ENCODE results near the gene RHEBL1.

RHEBL1 gene

DNA sequence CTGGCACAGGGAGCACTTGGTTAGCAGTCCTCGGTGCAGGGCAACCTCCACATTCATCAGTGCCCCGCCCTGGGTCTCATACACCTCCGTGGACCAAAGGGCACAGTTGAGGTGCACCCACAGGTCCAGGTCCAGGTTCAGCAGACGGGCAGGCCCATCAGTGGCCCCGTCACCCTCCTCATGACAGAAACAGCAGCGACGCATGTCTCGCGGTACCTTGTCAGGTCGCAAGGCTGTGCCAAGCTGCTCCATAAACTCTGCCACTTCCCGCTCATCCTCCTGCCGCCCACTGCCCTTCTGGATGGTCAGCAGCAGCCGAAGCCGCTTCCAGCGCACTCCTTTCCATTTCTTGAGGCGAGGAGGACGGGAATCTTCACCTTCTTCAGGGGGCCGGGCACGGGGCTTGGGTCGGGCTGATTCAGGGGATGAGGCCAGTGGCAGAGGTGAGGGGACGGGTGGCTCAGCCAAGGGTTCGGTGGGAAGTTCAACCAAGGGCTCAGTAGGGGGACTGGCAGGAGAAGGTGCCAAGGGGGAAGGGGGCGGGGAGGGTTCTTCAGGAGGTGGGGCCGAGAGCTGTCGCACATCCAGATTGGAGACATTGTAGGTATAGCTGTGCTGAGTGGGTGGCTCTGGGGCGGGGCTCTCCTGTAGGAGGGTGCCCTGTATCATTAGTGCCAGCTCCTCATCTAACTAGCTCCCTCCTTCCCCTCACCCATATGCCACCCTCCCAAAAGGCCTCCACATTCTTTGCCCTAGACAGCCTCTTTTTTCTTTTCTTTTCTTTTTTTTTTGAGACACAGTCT lies 42.9 kb downstream of the RHEBL1 start:
- no peak for DNase-seq (ENCODE audit: extremely low spot score)
- TF ChIP-seq CTCF (IDR thresholded peaks at IDR 0.05; ENCODE audit: control extremely low read depth, extremely low read depth, low read depth, missing control alignments) = no peak
- ChIA-PET CTCF (interaction anchor here (1.1 to 18.9 kb wide), 3 partner anchors 14 to 37 kb away, joined by 3 to 203 read pairs (median 5); no protein-coding TSS in a partner anchor), POLR2A (no interaction called here)

GRCh38 chr12:49026101-49026500 lies 43.7 kb downstream of the RHEBL1 start:
- ChIA-PET POLR2A (no interaction called here), CTCF (interaction anchor here (1.1 to 18.9 kb wide), 3 partner anchors 15 to 70 kb away, joined by 3 to 203 read pairs (median 5); no protein-coding TSS in a partner anchor)
- no peak for DNase-seq (ENCODE audit: extremely low spot score)
- TF ChIP-seq CTCF (IDR thresholded peaks at IDR 0.05; ENCODE audit: control extremely low read depth, extremely low read depth, low read depth, missing control alignments) = no peak

GRCh38 chr12:49025463-49025862 lies 44.3 kb downstream of the RHEBL1 start:
- ChIA-PET CTCF (interaction anchor here (1.2 to 18.9 kb wide), 2 partner anchors 15 to 71 kb away, joined by 3 to 203 read pairs; no protein-coding TSS in a partner anchor), POLR2A (no interaction called here)
- TF ChIP-seq CTCF (IDR thresholded peaks at IDR 0.05; ENCODE audit: control extremely low read depth, extremely low read depth, low read depth, missing control alignments) = no peak
- DNase-seq (ENCODE audit: extremely low spot score) = no peak

- ChIA-PET CTCF (interaction anchor here (0.9 to 18.9 kb wide), 4 partner anchors 9 to 36 kb away, joined by 4 to 203 read pairs (median 7); no protein-coding TSS in a partner anchor), POLR2A (interaction anchor here (0.5 kb wide), 1 partner anchor 85 kb away, joined by 4 read pairs; no protein-coding TSS in a partner anchor)
- no peak for TF ChIP-seq CTCF (IDR thresholded peaks at IDR 0.05; ENCODE audit: control extremely low read depth, extremely low read depth, low read depth, missing control alignments)
- DNase-seq (ENCODE audit: extremely low spot score) = no peak
Observed at GRCh38 chr12:49024543-49024942, 45.2 kb downstream of the RHEBL1 start.

GRCh38 chr12:49023812-49024211 lies 46.0 kb downstream of the RHEBL1 start:
- ChIA-PET POLR2A (no interaction called here), CTCF (interaction anchor here (0.9 to 18.9 kb wide), 6 partner anchors 9 to 40 kb away, joined by 4 to 203 read pairs (median 6); no protein-coding TSS in a partner anchor)
- DNase-seq (ENCODE audit: extremely low spot score) = no peak
- no peak for TF ChIP-seq CTCF (IDR thresholded peaks at IDR 0.05; ENCODE audit: control extremely low read depth, extremely low read depth, low read depth, missing control alignments)

- POLR2A ChIA-PET = no interaction called here
Observed at GRCh38 chr12:49022558-49023178, 47.1 kb downstream of the RHEBL1 start.

More at GRCh38 chr12:49022558-49023178, 47.1 kb downstream of the RHEBL1 start:
- TF ChIP-seq CTCF (IDR thresholded peaks at IDR 0.05; ENCODE audit: control extremely low read depth, extremely low read depth, low read depth, missing control alignments) = no peak
- DNase-seq (ENCODE audit: extremely low spot score) = no peak
- CTCF ChIA-PET = interaction anchor here (1.0 to 18.9 kb wide), 9 partner anchors 8 to 66 kb away, joined by 3 to 203 read pairs (median 5); no protein-coding TSS in a partner anchor

Data from GM10248 (cell line).